Measurements from ENCODE around the gene TBC1D2.

The TBC1D2 gene

GRCh38 chr9:98210435-98210834 is 45.0 kb downstream of the TBC1D2 start:
- no peak for DNase-seq

DNA sequence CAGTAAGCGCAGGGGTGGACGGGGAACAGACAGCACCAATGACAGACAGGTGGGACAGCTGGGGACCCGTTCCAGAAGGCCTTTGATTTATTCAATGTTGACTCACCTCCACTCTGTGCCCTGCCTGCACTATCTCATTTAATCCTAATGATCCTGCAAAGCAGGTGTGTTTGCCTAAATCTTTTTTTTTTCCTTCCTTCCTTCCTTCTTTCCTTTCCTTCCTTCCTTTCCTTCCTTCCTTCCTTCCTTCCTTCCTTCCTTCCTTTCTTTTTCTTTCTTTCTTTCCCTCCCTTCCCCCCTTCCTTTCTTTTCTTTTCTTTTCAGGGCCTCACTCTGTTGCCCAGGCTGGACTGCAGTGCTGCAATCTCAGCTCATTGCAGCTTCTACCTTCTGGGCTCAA is 45.9 kb downstream of the TBC1D2 start:
- DNase-seq, result no peak

GRCh38 chr9:98208635-98209034 is 46.8 kb downstream of the TBC1D2 start:
- no peak for DNase-seq

DNA sequence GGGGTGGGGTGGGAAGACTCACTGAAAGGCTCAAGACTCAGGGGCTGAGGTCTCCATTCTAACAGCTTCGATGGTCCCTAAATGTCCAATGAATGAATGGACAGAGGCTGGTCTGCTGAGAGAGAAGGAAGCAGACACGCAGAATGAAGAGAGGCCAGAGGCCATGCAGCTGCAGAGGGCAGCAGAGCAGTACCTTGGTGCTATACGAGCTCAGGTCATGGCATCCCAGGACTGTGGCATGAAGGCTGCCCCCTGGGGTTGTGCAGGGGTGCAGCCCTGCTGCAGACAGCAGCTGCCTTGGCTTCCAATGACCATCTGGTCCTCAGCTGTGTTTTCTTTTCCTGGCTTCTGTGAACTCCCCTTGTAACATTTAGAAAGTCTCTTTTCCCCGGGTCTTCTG is 47.8 kb downstream of the TBC1D2 start:
- DNase-seq, result no peak

- no peak for DNase-seq
Measured at GRCh38 chr9:98206754-98207153, 48.7 kb downstream of the TBC1D2 start.

- DNase-seq, result no peak
Measured at GRCh38 chr9:98204692-98205091, 50.8 kb downstream of the TBC1D2 start.

DNA sequence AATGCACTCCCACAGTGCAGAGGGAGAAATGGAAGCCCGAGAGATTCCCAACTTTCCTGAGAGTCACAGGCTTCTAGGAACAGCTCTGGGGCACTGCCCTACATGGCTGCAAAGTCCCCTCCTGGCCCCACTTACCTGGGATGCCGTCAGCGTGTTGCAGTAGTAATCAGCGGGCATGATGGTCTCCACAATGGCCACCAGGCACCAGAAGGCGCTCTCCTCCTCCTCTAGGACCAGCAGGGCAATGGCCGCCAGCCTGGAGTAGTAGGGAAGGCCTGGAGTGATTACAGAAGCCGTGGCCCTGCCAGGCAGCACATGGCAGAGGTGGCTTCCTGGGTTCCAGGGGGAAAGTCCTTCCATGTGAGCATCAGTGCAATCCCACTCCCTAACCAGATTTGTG is 52.3 kb downstream of the TBC1D2 start:
- no peak for DNase-seq

DNA sequence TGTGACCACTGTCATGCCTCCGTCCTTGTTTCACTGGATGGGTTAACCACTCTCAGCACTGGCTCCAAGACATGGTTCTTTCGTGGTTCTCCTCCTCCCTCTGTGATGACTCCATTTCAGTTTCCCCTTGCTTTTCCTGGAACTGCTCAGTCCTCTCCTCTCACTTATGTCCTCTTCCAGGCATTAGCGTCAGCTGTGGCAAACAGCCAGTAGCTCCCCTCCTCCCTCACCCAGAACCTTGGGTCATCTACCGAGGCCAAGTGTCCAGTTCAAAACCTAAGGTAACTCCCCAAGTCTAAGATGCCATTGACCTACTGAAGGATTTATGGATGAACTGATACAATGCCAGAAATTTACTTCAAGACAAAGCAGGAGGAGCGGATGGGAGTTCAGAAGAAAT is 53.2 kb downstream of the TBC1D2 start:
- DNase-seq, result no peak

DNA sequence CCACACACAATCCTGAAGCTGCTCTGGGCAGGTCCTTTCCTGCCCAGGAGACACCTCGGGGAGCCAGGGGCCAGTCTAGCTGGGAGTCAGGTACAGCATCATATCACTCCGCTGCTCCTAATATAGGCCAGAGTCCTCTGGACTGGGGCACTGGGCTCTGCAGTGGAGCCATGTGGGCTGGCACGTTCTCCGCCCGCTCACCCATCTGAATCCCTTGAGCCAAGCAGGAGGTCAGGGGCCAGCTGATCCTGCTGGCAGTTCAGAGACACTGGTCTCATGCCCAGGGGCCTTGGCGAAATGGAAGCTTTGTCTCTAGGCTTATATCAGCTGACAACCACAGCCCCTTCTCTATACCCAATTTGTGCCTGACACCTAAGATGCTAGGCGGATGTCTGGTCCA is 53.7 kb downstream of the TBC1D2 start:
- no peak for DNase-seq

DNA sequence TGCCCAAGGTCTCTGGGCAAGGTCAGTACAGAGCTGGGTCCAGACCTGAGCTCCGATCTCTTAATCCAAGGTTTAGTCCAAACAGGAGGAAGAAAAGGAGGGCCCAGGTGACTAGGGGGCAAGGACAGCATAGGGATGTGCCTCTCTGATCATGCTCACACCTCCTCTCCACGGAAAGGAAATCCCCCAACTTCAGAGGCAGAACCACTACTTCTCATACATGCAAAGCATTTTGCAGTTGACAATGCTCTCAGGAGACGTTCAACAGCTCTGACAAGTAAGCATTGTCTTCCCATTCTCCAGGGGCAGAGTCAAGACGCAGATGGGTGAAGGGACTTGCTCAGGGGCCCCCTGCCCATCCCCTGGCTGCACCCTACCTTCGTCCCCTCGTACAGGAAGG is 54.3 kb downstream of the TBC1D2 start:
- no peak for DNase-seq

GRCh38 chr9:98199388-98200033 is 55.9 kb downstream of the TBC1D2 start:
- DNase-seq, result no peak

- DNase-seq, result peak; percentile 70
Measured at GRCh38 chr9:98195671-98196070, 59.8 kb downstream of the TBC1D2 start.

DNA sequence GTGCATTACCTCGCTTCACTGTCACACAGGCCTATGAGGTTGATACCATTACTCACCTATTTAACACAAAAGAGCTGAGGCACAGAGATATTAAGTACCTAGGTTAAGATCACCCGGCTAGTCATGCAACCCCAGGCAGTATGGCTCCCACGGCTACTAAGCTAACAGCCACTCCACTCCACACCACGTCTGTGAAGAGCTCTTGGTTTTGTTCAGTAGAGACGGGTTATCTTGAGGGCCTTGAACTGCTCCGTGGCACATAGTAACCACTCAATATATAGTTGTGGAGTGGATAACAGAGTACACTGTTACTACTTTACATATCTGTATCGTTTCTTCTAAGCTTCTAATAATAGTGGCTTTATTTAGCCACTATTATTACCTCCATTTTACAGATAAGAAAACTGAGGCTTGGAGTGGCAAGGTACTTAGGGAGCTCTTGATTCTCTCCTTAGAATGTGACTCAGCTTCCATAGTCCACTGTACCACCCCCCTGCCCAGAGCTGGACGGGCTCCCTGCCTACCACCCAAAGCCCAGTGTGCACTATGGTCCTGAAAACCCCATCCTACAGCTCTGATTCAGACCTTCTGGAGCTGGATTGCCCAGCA is 62.0 kb downstream of the TBC1D2 start:
- no peak for DNase-seq

GRCh38 chr9:98192503-98193335 is 62.7 kb downstream of the TBC1D2 start, which contains the start of gene CORO2A:
CORO2A (minus strand) TSS chr9:98192637; CDS start chr9:98157660, 34,977 bp downstream.
- DNase-seq, result no peak

GRCh38 chr9:98191671-98192502 is 63.6 kb downstream of the TBC1D2 start:
- no peak for DNase-seq

- DNase-seq, result no peak
Measured at GRCh38 chr9:98191181-98191608, 64.3 kb downstream of the TBC1D2 start.

DNA sequence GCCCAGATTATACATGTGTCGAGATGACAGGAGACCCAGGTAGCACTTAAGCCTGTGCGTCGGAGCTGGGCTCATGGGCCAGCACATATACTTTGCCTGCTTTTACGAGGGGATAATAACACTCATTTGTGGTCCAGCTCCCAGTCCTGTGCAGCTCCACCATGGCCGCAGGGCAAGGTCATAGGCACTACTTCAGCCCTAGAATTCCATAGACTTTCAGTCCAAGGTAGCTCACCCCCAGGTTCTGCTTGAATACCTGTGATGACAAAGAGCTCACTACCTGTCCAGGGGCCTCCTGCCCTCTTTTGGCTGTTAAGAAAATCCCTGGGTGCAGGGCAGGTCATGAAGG is 64.7 kb downstream of the TBC1D2 start:
- no peak for DNase-seq

DNA sequence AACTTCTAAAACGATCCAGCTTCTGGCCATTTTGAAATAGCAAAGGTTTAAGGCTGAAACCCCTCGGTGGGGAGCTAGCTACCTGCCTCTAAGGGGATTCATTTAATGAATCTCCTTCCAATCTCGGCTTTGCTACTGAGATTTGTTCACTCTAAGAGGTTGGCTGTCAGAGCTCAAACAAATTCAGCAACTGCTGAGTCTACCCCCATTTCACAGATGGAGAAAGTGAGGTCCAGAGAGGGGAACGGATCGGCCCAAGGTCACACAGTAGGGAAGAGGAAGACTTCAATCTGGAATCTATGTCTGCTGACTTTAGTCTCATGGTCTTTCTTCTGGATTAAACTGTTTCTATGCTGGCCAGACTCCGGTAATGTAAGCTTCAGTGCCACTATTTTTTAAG is 66.0 kb downstream of the TBC1D2 start:
- no peak for DNase-seq

DNA sequence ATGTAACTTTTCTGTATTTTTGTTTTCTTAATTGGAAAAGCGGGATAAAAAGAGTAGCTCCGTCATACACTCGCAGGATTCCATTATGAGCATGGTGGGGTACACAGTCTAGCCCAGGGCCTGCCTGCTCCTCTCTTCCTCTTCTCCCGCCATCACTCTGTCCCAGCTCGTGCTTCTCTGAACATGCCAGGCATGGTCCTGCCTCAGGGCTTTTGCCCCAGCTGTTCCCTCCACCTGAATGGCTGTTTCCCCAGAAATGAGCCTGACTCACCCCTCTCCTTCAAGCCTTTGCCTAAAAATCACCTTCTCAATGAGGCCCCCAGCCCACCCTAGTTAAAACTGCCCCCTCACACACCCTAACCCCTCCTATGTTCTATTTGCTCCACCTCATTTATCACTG is 67.5 kb downstream of the TBC1D2 start:
- DNase-seq, result no peak

- no peak for DNase-seq
Measured at GRCh38 chr9:98186236-98186635, 69.2 kb downstream of the TBC1D2 start.

DNA sequence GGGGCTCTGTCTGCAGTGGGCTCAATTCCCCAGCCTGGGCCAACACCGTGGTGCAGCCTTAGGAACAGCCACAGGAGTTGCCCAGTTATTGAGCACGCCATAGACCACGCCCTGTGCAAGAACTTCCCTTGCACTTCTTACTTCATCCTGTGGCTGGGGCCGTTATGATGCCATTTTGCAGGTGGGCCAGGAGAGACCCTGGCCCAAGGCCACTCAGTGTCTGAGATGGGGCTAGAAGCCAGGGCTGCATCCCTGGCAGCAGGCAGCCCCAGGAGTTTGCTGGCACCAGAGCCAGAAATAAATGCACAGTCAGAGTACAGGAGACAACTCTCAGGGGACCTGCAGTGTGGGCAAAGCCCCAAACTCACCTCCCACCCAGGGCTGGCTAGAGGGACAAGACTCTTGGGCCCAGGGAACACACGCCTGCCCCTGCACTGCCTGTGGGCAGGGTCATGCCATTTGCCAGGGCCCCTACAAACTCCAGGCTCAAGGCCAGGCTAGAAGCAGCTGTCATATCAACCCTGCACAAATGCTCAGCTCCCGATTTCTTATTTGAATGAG is 69.8 kb downstream of the TBC1D2 start:
- no peak for DNase-seq

- DNase-seq, result no peak
Measured at GRCh38 chr9:98185021-98185567, 70.4 kb downstream of the TBC1D2 start.

DNA sequence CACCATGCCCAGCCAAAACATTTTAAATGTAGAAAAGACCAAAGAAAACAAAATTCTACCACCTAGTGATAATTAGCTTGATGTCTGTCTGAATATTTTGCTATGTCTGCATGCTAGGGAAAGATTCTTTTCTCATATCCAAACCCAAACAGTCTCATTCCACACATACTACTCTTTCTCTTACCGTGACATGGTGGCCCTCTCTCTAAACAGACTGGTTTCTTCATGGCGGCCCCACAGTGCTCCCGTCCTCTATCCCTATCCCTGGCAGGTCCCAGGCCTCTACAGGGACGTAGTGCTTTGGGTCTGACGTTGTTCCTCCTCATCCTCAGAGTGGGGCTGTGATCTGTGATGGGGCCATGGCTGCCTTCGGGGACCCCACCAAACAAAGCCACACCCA is 71.1 kb downstream of the TBC1D2 start:
- DNase-seq, result no peak

All from NCI-H524 treated with DMSO at 0.1 percent for 48 hours (cell line).